NCI-H146 treated with DMSO at 0.1 percent for 48 hours (cell line): Measurements from ENCODE around the gene SUPT6H.
"Not testable (repeated sequence)": the region's sequence is repeated elsewhere in the genome, so short reads cannot be mapped to it uniquely, and the experiment has no call there.

Source experiments
- DNase-seq: peaks from one replicate; lab custom pipeline; 2025; ENCODE audit not compliant: unreplicated experiment; lab: John Stamatoyannopoulos, UW

SUPT6H gene

GRCh38 chr17:28717578-28718332 is 55.8 kb downstream of the SUPT6H start, which contains the start of gene RAB34:
RAB34 (minus strand) TSS chr17:28717868; CDS start chr17:28717266, 602 bp downstream.
- peak; percentile 42 for DNase-seq

- no peak for DNase-seq
Observed at GRCh38 chr17:28718333-28719020, 56.5 kb downstream of the SUPT6H start.

- DNase-seq, result no peak
Observed at GRCh38 chr17:28719021-28719433, 57.0 kb downstream of the SUPT6H start.

GRCh38 chr17:28720247-28720996 is 58.4 kb downstream of the SUPT6H start:
- DNase-seq, result no peak

- not testable (repeated sequence) for DNase-seq
Observed at GRCh38 chr17:28720997-28721329, 59.0 kb downstream of the SUPT6H start.

- no peak for DNase-seq
Observed at GRCh38 chr17:28722417-28723158, 60.6 kb downstream of the SUPT6H start.

- DNase-seq, result no peak
Observed at GRCh38 chr17:28723159-28723835, 61.3 kb downstream of the SUPT6H start.

GRCh38 chr17:28723836-28724499 is 62.0 kb downstream of the SUPT6H start:
- not testable (repeated sequence) for DNase-seq

GRCh38 chr17:28724500-28725165 is 62.6 kb downstream of the SUPT6H start:
- no peak for DNase-seq

- DNase-seq, result peak; percentile 36
Observed at GRCh38 chr17:28725166-28725659, 63.2 kb downstream of the SUPT6H start.

GRCh38 chr17:28725660-28726225 is 63.7 kb downstream of the SUPT6H start:
- peak; percentile 57 for DNase-seq

- peak; percentile 57 for DNase-seq
Observed at GRCh38 chr17:28726226-28726626, 64.2 kb downstream of the SUPT6H start, which contains the start of gene TLCD1. TLCD1 (minus strand) TSS chr17:28726233; CDS start chr17:28726097, 136 bp downstream.

- peak; percentile 89 for DNase-seq
Observed at GRCh38 chr17:28726627-28727491, 64.9 kb downstream of the SUPT6H start.

GRCh38 chr17:28728364-28729200 is 66.6 kb downstream of the SUPT6H start, which contains the start of gene NEK8:
NEK8 (plus strand) TSS chr17:28728788; CDS start chr17:28728814, 26 bp downstream.
- peak; percentile 81 for DNase-seq

- DNase-seq, result no peak
Observed at GRCh38 chr17:28729950-28730330, 67.9 kb downstream of the SUPT6H start.

GRCh38 chr17:28733346-28733745 is 71.3 kb downstream of the SUPT6H start:
- no peak for DNase-seq
